GM19395 (cell line): Measurements from ENCODE around the gene SPATA16.

Experiments used
- ATAC-seq: cut with Tn5 transposase; IDR thresholded peaks from one replicate; pipeline ENCODE4 v1.9.1; 2021; ENCODE audit warnings: mild to moderate bottlenecking, moderate library complexity; ENCODE audit not compliant: unreplicated experiment

The SPATA16 gene

GRCh38 chr3:172844428-172844827 lies 296.6 kb downstream of the SPATA16 start:
- no peak for ATAC-seq

GRCh38 chr3:172840913-172841312 lies 300.1 kb downstream of the SPATA16 start:
- no peak for ATAC-seq

- ATAC-seq, result no peak
These were observed 300.6 kb downstream of the SPATA16 start for GRCh38 chr3:172840463-172840862.

GRCh38 chr3:172839679-172840078 lies 301.4 kb downstream of the SPATA16 start:
- no peak for ATAC-seq
